GM12878 (cell line): ENCODE data around the gene MBNL1. TPM values are rescaled to one million over a fixed set of nuclear protein-coding genes. Genes with fewer than 3 reads are reported as not detected.
A peak's percentile ranks its signal among the peaks of the same experiment; 100 is the strongest.

ENCODE experiments used
- ATAC-seq: fragments of 200-7000 bp; cut with Tn5 transposase; 3 replicates; pipeline ENCODE4 v1.9.1; 2020; ENCODE audit warnings: mild to moderate bottlenecking, moderate library complexity
- BruUV-seq: library from RNA; stranded (reverse); fragments of 400-500 nt; replicated peaks from 2 replicates; lab custom pipeline; 2021; lab: Mats Ljungman, UMichigan
- CTCF ChIA-PET: fragments of 300-600 bp; sonication (Branson Sonifier 250); formaldehyde crosslinking; extraction: SDS; loops from one replicate; lab custom pipeline; 2021; ENCODE audit warnings: inconsistent platforms; lab: Yijun Ruan, JAX
- POLR2A ChIA-PET: fragments of 350-600 bp; formaldehyde crosslinking; extraction: SDS; loops from one replicate; lab custom pipeline; 2021; ENCODE audit warnings: inconsistent platforms; lab: Charles Lee
- RAD21 ChIA-PET: fragments of 300-600 bp; sonication (Branson Sonifier 250); formaldehyde crosslinking; loops from one replicate; lab custom pipeline; 2023; ENCODE audit warnings: antibody characterized with exemption; ENCODE audit not compliant: unreplicated experiment; lab: Charles Lee
- SMC1A ChIA-PET: fragments of 300-600 bp; sonication (Branson Sonifier 250); formaldehyde crosslinking; loops from one replicate; lab custom pipeline; 2023; ENCODE audit not compliant: unreplicated experiment, uncharacterized antibody; lab: Charles Lee
- DNase-seq: peaks from one replicate; pipeline ENCODE4 v3.0.0-alpha.2; 2011; ENCODE audit warnings: low read depth, low spot score
- FAIRE-seq: peaks from 3 replicates; lab custom pipeline; 2011; peaks lifted over from hg19 to GRCh38; lab: Jason Lieb, UNC
- H2AFZ ChIP-seq: 2 replicates; pipeline ENCODE4 v1.6.0; 2011; ENCODE audit warnings: low read depth, low read length, control low read depth; ENCODE audit not compliant: control insufficient read depth
- H3K27ac ChIP-seq: 2 replicates; pipeline ENCODE4 v1.5.1; 2011; ENCODE audit warnings: control low read depth; ENCODE audit not compliant: control insufficient read depth, insufficient read depth
- H3K27me3 ChIP-seq, 2 experiments: replicated peaks in 1 of 2; 2 replicates each; pipeline versions ENCODE4 v1.6.0 to v1.6.1; 2011; ENCODE audit warnings: low read length in 1 of 2; ENCODE audit not compliant: control insufficient read depth in 2 of 2, insufficient read depth in 2 of 2
- H3K36me3 ChIP-seq, 2 experiments: 2 replicates each; pipeline ENCODE4 v1.5.1; 2011; ENCODE audit warnings: low read length in 1 of 2; ENCODE audit not compliant: control insufficient read depth in 2 of 2, insufficient read depth in 2 of 2
- H3K4me1 ChIP-seq: 2 replicates; pipeline ENCODE4 v1.6.1; 2011; ENCODE audit warnings: mild to moderate bottlenecking, low read length, moderate library complexity, mixed read lengths; ENCODE audit not compliant: control insufficient read depth, insufficient read depth
- H3K4me2 ChIP-seq: 2 replicates; pipeline ENCODE4 v1.6.0; 2011; ENCODE audit warnings: control low read depth; ENCODE audit not compliant: control insufficient read depth, insufficient read depth
- H3K4me3 ChIP-seq: fragments of 200-600 bp; sonication (generic); 2 replicates; pipeline ENCODE4 v1.5.1; 2016
- H3K79me2 ChIP-seq: 2 replicates; pipeline ENCODE4 v1.6.0; 2011; ENCODE audit warnings: low read length; ENCODE audit not compliant: control insufficient read depth, insufficient read depth
- H3K9ac ChIP-seq: 2 replicates; pipeline ENCODE4 v1.8.0; 2011; ENCODE audit warnings: low read length, control low read depth, mixed read lengths; ENCODE audit not compliant: control insufficient read depth, insufficient read depth
- H3K9me3 ChIP-seq: replicated peaks from 3 replicates; pipeline ENCODE4 v1.5.1; 2011; ENCODE audit warnings: mild to moderate bottlenecking, low read length; ENCODE audit not compliant: control insufficient read depth, insufficient read depth
- H4K20me1 ChIP-seq: 2 replicates; pipeline ENCODE4 v1.6.0; 2011; ENCODE audit not compliant: control insufficient read depth, insufficient read depth
- CBFB ChIP-seq: IDR thresholded peaks from 2 replicates; pipeline ENCODE4 v1.6.1; 2016; ENCODE audit warnings: antibody characterized with exemption, low read depth
- IKZF2 ChIP-seq, 2 experiments: fragments of 450-650 bp; IDR thresholded peaks; 2 replicates each; pipeline ENCODE4 v1.6.1; 2017; ENCODE audit warnings: mild to moderate bottlenecking in 2 of 2, moderate library complexity in 2 of 2
- IRF5 ChIP-seq: fragments of 450-650 bp; IDR thresholded peaks from 2 replicates; pipeline ENCODE4 v1.6.1; 2017; ENCODE audit warnings: borderline replicate concordance
- MEF2A ChIP-seq: IDR thresholded peaks from 2 replicates; pipeline ENCODE4 v1.6.1; 2011; ENCODE audit warnings: low read depth, mild to moderate bottlenecking, low read length, moderate library complexity; ENCODE audit not compliant: insufficient read depth
- MXI1 ChIP-seq: fragments of 150-350 bp; IDR thresholded peaks from 2 replicates; pipeline ENCODE4 v1.6.1; 2011; ENCODE audit warnings: low read depth, mild to moderate bottlenecking, inconsistent platforms, low read length, improper control_type of control experiment
- NFYA ChIP-seq: IDR thresholded peaks from 2 replicates; pipeline ENCODE4 v1.6.1; 2011; ENCODE audit warnings: low read depth, mild to moderate bottlenecking, low read length, improper control_type of control experiment, borderline replicate concordance
- RB1 ChIP-seq: fragments of 450-650 bp; formaldehyde crosslinking; IDR thresholded peaks from 2 replicates; pipeline ENCODE4 v1.6.1; 2017; ENCODE audit warnings: mild to moderate bottlenecking, borderline replicate concordance
- RUNX3 ChIP-seq: IDR thresholded peaks from 2 replicates; pipeline ENCODE4 v1.6.1; 2012; ENCODE audit warnings: low read length, inconsistent platforms
- SMARCA5 ChIP-seq: fragments of 450-650 bp; IDR thresholded peaks from 2 replicates; pipeline ENCODE4 v1.6.1; 2017; ENCODE audit warnings: mild to moderate bottlenecking
- TCF3 ChIP-seq: IDR thresholded peaks from 2 replicates; pipeline ENCODE4 v1.6.1; 2012; ENCODE audit warnings: low read depth, mild to moderate bottlenecking, low read length, borderline replicate concordance; ENCODE audit not compliant: insufficient read depth
- WGBS: methylation state at CpG from one replicate; pipeline ENCODE4 v1.1.6; 2016; ENCODE audit warnings: low lambda C conversion rate; ENCODE audit not compliant: insufficient replicate concordance, insufficient coverage; ENCODE audit errors: missing lambda C conversion rate; 5-methylcytosine and 5-hydroxymethylcytosine counted together
- in situ Hi-C: fragments of 300-500 bp; cut with MboI; formaldehyde crosslinking; loops from 9 replicates; pipeline ENCODE4 v1.14.3; 2018; ENCODE audit warnings: mixed read lengths
- intact Hi-C: fragments of 100-400 bp; cut with micrococcal nuclease; formaldehyde crosslinking; loops from one replicate; pipeline ENCODE4 v1.14.2; 2022; ENCODE audit not compliant: unreplicated experiment
- polyA plus RNA-seq, 11 experiments: library from polyadenylated mRNA; depleted of rRNA in 4 of 11; unstranded in 6 of 11; stranded (reverse) in 5 of 11; fragments of >200 nt; fragmentation: Nextera tagmentation in 4 of 11; fragmentation: Illumina TruSeq in 1 of 11; extraction: Ambion mirVana in 4 of 11; extraction: Trizol in 1 of 11; gene quantifications; 1 replicate in 1 of 11; 2 replicates in 10 of 11; pipeline versions ENCODE4 v1.2.1 to v1.2.3, GENCODE V29; 2011 to 2016; ENCODE audit warnings: inconsistent platforms in 2 of 11, missing spikeins in 2 of 11, low read depth in 1 of 11
- total RNA-seq, 4 experiments: library from RNA; depleted of rRNA in 3 of 4; stranded (reverse); fragments of >200 nt in 3 of 4; fragmentation: Illumina TruSeq in 1 of 4; extraction: Trizol in 1 of 4; gene quantifications; 2 replicates each; pipeline versions ENCODE4 v1.2.1 to v1.2.3, GENCODE V29; 2013 to 2021
- TF ChIP-seq, protein P1 (sequence below): fragments of 450-650 bp; IDR thresholded peaks from 2 replicates; pipeline ENCODE4 v1.6.1; 2016; ENCODE audit warnings: mild to moderate bottlenecking, moderate library complexity, borderline replicate concordance

MBNL1 gene
- total and polyA plus RNA-seq, 10 of the 15 experiments (the other 5 are each of a cell fraction or from before 2014, with no cell fraction given), result 59.6 to 337 (median 143) TPM

GRCh38 chr3:152352554-152352953 is 83.8 kb downstream of the MBNL1 start:
- 0 out of 2 replicates have a peak overlapping the region, but pooled peaks have one; percentile 0 for H3K27ac ChIP-seq
- no peak overlapping the region for H2AFZ ChIP-seq
- H3K4me3 ChIP-seq, result no peak overlapping the region
- H4K20me1 ChIP-seq, result no peaks in the 10 kb centered on the region
- no peak for DNase-seq
- SMC1A ChIA-PET, result interaction anchor here (0.6 to 3.9 kb wide), 12 partner anchors 9 to 276 kb away, joined by 3 to 24 read pairs (median 4); no protein-coding TSS in a partner anchor
- peaks cover 14% of the 10 kb centered on the region for H3K4me1 ChIP-seq
- TF ChIP-seq RUNX3 (peak; percentile 41; the same call in 1 of the 2 replicates), CBFB (no peak), TCF3 (no peak), IKZF2 (IDR thresholded peaks at IDR 0.05) (peak in 1 of 2 experiments; percentile 27; a peak in 1 of 4 replicates), SMARCA5 (no peak)
- POLR2A ChIA-PET, result interaction anchor here (1.5 kb wide), 1 partner anchor 20 kb away, joined by 3 read pairs; no protein-coding TSS in a partner anchor
- no peaks in the 10 kb centered on the region for H3K27me3 ChIP-seq
- peaks cover 5% of the 10 kb centered on the region; the same call in 2 of the 3 replicates for H3K9me3 ChIP-seq
- peak; percentile 45 for ATAC-seq
- peaks cover 0 to 18% of the 10 kb centered on the region in 2 experiments; a peak in 3 of 4 replicates for H3K36me3 ChIP-seq
- RAD21 ChIA-PET, result interaction anchor here (1.2 to 2.2 kb wide), 4 partner anchors 12 to 91 kb away, joined by 3 to 8 read pairs (median 5); no protein-coding TSS in a partner anchor
- BruUV-seq, result no TSS peak
- no peak overlapping the region for H3K9ac ChIP-seq
- H3K79me2 ChIP-seq, result peaks cover 71% of the 10 kb centered on the region
- peak; percentile 31 for FAIRE-seq
- H3K4me2 ChIP-seq, result no peak overlapping the region
- in situ Hi-C loops (no loop called here), intact Hi-C loops (no loop called here)
- 52% methylated on average over 4 of the region's 4 CpGs for WGBS
- CTCF ChIA-PET, result interaction anchor here (0.6 to 1.9 kb wide), 10 partner anchors 14 to 209 kb away, joined by 3 to 15 read pairs (median 3); no protein-coding TSS in a partner anchor

GRCh38 chr3:152353578-152353977 is 84.8 kb downstream of the MBNL1 start:
- Histone ChIP-seq H3K9ac (no peak overlapping the region), H3K27me3 (no peaks in the 10 kb centered on the region), H3K36me3 (peaks cover 0 to 17% of the 10 kb centered on the region in 2 experiments; a peak in 3 of 4 replicates), H3K4me2 (no peak overlapping the region), H3K9me3 (peaks cover 5% of the 10 kb centered on the region; the same call in 2 of the 3 replicates), H3K27ac (no peak overlapping the region), H3K4me1 (peaks cover 14% of the 10 kb centered on the region), H4K20me1 (no peaks in the 10 kb centered on the region), H2AFZ (no peak overlapping the region), H3K4me3 (no peak overlapping the region), H3K79me2 (peaks cover 76% of the 10 kb centered on the region)
- ATAC-seq (no peak), DNase-seq (no peak), FAIRE-seq (no peak)
- CTCF ChIA-PET, result interaction anchor here (1.0 kb wide), 1 partner anchor 91 kb away, joined by 3 read pairs; no protein-coding TSS in a partner anchor
- POLR2A ChIA-PET, result interaction anchor here (1.5 kb wide), 1 partner anchor 21 kb away, joined by 3 read pairs; no protein-coding TSS in a partner anchor
- in situ Hi-C loops, result no loop called here
- RAD21 ChIA-PET, result no interaction called here
- BruUV-seq, result no TSS peak
- SMC1A ChIA-PET, result interaction anchor here (3.7 to 3.9 kb wide), 2 partner anchors 11 to 21 kb away, joined by 16 to 24 read pairs; no protein-coding TSS in a partner anchor
- intact Hi-C loops, result no loop called here
- TF ChIP-seq MXI1 (no peak), NFYA (no peak), RB1 (no peak), IRF5 (no peak), MEF2A (no peak)
- TF ChIP-seq, protein P1, sequence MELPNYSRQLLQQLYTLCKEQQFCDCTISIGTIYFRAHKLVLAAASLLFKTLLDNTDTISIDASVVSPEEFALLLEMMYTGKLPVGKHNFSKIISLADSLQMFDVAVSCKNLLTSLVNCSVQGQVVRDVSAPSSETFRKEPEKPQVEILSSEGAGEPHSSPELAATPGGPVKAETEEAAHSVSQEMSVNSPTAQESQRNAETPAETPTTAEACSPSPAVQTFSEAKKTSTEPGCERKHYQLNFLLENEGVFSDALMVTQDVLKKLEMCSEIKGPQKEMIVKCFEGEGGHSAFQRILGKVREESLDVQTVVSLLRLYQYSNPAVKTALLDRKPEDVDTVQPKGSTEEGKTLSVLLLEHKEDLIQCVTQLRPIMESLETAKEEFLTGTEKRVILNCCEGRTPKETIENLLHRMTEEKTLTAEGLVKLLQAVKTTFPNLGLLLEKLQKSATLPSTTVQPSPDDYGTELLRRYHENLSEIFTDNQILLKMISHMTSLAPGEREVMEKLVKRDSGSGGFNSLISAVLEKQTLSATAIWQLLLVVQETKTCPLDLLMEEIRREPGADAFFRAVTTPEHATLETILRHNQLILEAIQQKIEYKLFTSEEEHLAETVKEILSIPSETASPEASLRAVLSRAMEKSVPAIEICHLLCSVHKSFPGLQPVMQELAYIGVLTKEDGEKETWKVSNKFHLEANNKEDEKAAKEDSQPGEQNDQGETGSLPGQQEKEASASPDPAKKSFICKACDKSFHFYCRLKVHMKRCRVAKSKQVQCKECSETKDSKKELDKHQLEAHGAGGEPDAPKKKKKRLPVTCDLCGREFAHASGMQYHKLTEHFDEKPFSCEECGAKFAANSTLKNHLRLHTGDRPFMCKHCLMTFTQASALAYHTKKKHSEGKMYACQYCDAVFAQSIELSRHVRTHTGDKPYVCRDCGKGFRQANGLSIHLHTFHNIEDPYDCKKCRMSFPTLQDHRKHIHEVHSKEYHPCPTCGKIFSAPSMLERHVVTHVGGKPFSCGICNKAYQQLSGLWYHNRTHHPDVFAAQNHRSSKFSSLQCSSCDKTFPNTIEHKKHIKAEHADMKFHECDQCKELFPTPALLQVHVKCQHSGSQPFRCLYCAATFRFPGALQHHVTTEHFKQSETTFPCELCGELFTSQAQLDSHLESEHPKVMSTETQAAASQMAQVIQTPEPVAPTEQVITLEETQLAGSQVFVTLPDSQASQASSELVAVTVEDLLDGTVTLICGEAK, result no peak
